Epithelial cell of proximal tubule (primary cell): ENCODE results near the gene MAN1B1. TPM values are rescaled to one million over a fixed set of nuclear protein-coding genes. Genes with fewer than 3 reads are reported as not detected.

Source experiments
- DNase-seq: peaks from one replicate; pipeline ENCODE4 v3.0.0-alpha.2; 2011; ENCODE audit warnings: low read depth
- H3K4me3 ChIP-seq: 2 replicates; pipeline ENCODE4 v1.5.1; 2011; ENCODE audit warnings: low read depth, mild to moderate bottlenecking, low read length
- CTCF ChIP-seq: conservative IDR thresholded peaks from 2 replicates; pipeline ENCODE4 v1.5.1; 2012; ENCODE audit warnings: low read depth, mild to moderate bottlenecking, low read length
- total RNA-seq: library from RNA; depleted of rRNA; stranded (reverse); fragments of >200 nt; gene quantifications from 2 replicates; pipeline ENCODE4 v1.2.3, GENCODE V29; 2015

Gene MAN1B1
- total RNA-seq, 1 donor from 2014 or later, result 74.3 TPM

GRCh38 chr9:137141050-137141810 lies 54.4 kb downstream of the MAN1B1 start:
- no peak for TF ChIP-seq CTCF
- DNase-seq, result no peak

GRCh38 chr9:137141976-137142936 lies 55.5 kb downstream of the MAN1B1 start:
- H3K4me3 ChIP-seq, result no peak overlapping the region
- DNase-seq, result no peak
- TF ChIP-seq CTCF, result no peak

More at GRCh38 chr9:137141050-137141810, 54.4 kb downstream of the MAN1B1 start:
- H3K4me3 ChIP-seq, result no peak overlapping the region

GRCh38 chr9:137143459-137143858 lies 56.7 kb downstream of the MAN1B1 start:
- no peak for TF ChIP-seq CTCF
- H3K4me3 ChIP-seq, result no peak overlapping the region
- DNase-seq, result no peak

- DNase-seq, result no peak
- TF ChIP-seq CTCF, result no peak
- H3K4me3 ChIP-seq, result no peak overlapping the region
These were observed 59.1 kb downstream of the MAN1B1 start for GRCh38 chr9:137145731-137146526.

- H3K4me3 ChIP-seq, result no peak overlapping the region
- DNase-seq, result no peak
- no peak for TF ChIP-seq CTCF
These were observed 59.7 kb downstream of the MAN1B1 start for GRCh38 chr9:137146527-137146918.

- no peak for DNase-seq
- TF ChIP-seq CTCF, result no peak
- H3K4me3 ChIP-seq, result no peak overlapping the region
These were observed 60.5 kb downstream of the MAN1B1 start for GRCh38 chr9:137147091-137147792.
